Loucy (cell line): ENCODE measurements around the gene PFKFB2.

Experiments used
- EZH2phosphoT487 ChIP-seq: fragments of 200-600 bp; IDR thresholded peaks from 2 replicates; pipeline ENCODE4 v1.6.1; 2018; ENCODE audit warnings: antibody characterized with exemption, mild to moderate bottlenecking, moderate library complexity, borderline replicate concordance
- TF ChIP-seq, protein P1 (sequence below): fragments of 200-600 bp; sonication (generic); conservative IDR thresholded peaks from 2 replicates; pipeline ENCODE4 v1.5.1; 2014; ENCODE audit warnings: mild to moderate bottlenecking, antibody characterized with exemption, low read length

DNA sequence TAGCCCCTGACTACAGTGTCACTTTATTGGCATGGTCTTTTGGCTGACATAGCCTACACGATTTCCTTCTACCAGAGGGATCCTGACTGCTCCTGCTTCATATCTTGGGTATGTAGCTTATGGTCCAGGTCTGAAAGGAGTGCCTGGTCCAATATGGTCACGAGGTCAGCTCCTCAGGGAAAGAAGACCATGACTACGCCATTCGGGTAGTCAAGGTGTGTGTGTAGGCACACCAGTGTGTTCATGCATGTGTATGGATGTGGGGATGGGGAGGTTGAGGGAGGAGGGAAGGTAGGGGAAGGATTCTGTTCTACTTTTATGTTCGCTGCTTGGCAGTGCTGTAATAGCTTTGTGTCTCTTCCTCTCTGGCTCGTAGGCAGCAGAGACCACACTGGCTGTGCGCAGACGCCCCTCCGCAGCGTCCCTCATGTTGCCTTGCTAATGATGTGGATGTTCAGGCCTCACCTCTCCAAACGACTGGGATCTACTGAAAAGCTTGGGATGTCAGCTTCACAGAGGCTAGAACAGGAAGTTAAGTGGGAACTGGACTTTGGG, 25.6 kb downstream of the PFKFB2 start:
- TF ChIP-seq, protein P1, sequence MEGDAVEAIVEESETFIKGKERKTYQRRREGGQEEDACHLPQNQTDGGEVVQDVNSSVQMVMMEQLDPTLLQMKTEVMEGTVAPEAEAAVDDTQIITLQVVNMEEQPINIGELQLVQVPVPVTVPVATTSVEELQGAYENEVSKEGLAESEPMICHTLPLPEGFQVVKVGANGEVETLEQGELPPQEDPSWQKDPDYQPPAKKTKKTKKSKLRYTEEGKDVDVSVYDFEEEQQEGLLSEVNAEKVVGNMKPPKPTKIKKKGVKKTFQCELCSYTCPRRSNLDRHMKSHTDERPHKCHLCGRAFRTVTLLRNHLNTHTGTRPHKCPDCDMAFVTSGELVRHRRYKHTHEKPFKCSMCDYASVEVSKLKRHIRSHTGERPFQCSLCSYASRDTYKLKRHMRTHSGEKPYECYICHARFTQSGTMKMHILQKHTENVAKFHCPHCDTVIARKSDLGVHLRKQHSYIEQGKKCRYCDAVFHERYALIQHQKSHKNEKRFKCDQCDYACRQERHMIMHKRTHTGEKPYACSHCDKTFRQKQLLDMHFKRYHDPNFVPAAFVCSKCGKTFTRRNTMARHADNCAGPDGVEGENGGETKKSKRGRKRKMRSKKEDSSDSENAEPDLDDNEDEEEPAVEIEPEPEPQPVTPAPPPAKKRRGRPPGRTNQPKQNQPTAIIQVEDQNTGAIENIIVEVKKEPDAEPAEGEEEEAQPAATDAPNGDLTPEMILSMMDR: no peak
- no peak for TF ChIP-seq EZH2phosphoT487
